ENCODE measurements around the gene PCNA. TPM values are rescaled to one million over a fixed set of nuclear protein-coding genes. Genes with fewer than 3 reads are reported as not detected.
"Not testable (repeated sequence)": the region's sequence is repeated elsewhere in the genome, so short reads cannot be mapped to it uniquely, and the experiment has no call there.

PCNA gene
- total RNA-seq, 1 experiment from 2014 or later = 405 TPM

GRCh38 chr20:5099009-5099408 is 20.7 kb downstream of the PCNA start:
- DNase-seq (ENCODE audit: low read depth) = not testable (repeated sequence)

- no peak for DNase-seq (ENCODE audit: low read depth)
These were observed 23.3 kb downstream of the PCNA start for GRCh38 chr20:5096463-5096862.

GRCh38 chr20:5095931-5096330 is 23.8 kb downstream of the PCNA start:
- no peak for DNase-seq (ENCODE audit: low read depth)

- no peak for DNase-seq (ENCODE audit: low read depth)
These were observed 24.3 kb downstream of the PCNA start for GRCh38 chr20:5095454-5095853.

GRCh38 chr20:5092765-5093339 is 26.9 kb downstream of the PCNA start:
- no peak for DNase-seq (ENCODE audit: low read depth)

- no peak for DNase-seq (ENCODE audit: low read depth)
These were observed 27.9 kb downstream of the PCNA start for GRCh38 chr20:5091902-5092301.

- DNase-seq (ENCODE audit: low read depth) = no peak
These were observed 29.6 kb downstream of the PCNA start for GRCh38 chr20:5090191-5090590.

GRCh38 chr20:5088688-5089087 is 31.1 kb downstream of the PCNA start:
- no peak for DNase-seq (ENCODE audit: low read depth)

- DNase-seq (ENCODE audit: low read depth) = no peak
These were observed 34.4 kb downstream of the PCNA start for GRCh38 chr20:5085380-5085779.

GRCh38 chr20:5080384-5080877 is 39.3 kb downstream of the PCNA start:
- no peak for DNase-seq (ENCODE audit: low read depth)

- peak; percentile 89 for DNase-seq (ENCODE audit: low read depth)
These were observed 41.3 kb downstream of the PCNA start for GRCh38 chr20:5078399-5078958.

GRCh38 chr20:5077761-5078387 is 41.9 kb downstream of the PCNA start:
- peak; percentile 6 for DNase-seq (ENCODE audit: low read depth)

GRCh38 chr20:5076913-5077312 is 42.8 kb downstream of the PCNA start:
- DNase-seq (ENCODE audit: low read depth) = not testable (repeated sequence)

GRCh38 chr20:5074232-5074674 is 45.5 kb downstream of the PCNA start:
- no peak for DNase-seq (ENCODE audit: low read depth)

GRCh38 chr20:5073660-5074231 is 46.0 kb downstream of the PCNA start:
- DNase-seq (ENCODE audit: low read depth) = peak; percentile 15

- peak; percentile 89 for DNase-seq (ENCODE audit: low read depth)
These were observed 46.8 kb downstream of the PCNA start for GRCh38 chr20:5072756-5073659.

- DNase-seq (ENCODE audit: low read depth) = not testable (repeated sequence)
These were observed 47.8 kb downstream of the PCNA start for GRCh38 chr20:5071942-5072341.

GRCh38 chr20:5070570-5070969 is 49.2 kb downstream of the PCNA start:
- DNase-seq (ENCODE audit: low read depth) = no peak

GRCh38 chr20:5070081-5070480 is 49.7 kb downstream of the PCNA start:
- DNase-seq (ENCODE audit: low read depth) = no peak

- DNase-seq (ENCODE audit: low read depth) = no peak
These were observed 50.5 kb downstream of the PCNA start for GRCh38 chr20:5069141-5069806.
